NCI-H345 (cell line): ENCODE data around the gene DDA1.
"Not testable (repeated sequence)": the region's sequence is repeated elsewhere in the genome, so short reads cannot be mapped to it uniquely, and the experiment has no call there.

Experiments used
- DNase-seq: peaks from one replicate; lab custom pipeline; 2025; lab: John Stamatoyannopoulos, UW

DDA1 gene

GRCh38 chr19:17347877-17348276, 38.5 kb downstream of the DDA1 start:
- DNase-seq = no peak

- DNase-seq = peak; percentile 23
These were observed 39.3 kb downstream of the DDA1 start for GRCh38 chr19:17348700-17349099.

GRCh38 chr19:17351815-17352435, 42.6 kb downstream of the DDA1 start:
- DNase-seq = no peak

GRCh38 chr19:17352608-17353280, 43.4 kb downstream of the DDA1 start:
- no peak for DNase-seq

DNA sequence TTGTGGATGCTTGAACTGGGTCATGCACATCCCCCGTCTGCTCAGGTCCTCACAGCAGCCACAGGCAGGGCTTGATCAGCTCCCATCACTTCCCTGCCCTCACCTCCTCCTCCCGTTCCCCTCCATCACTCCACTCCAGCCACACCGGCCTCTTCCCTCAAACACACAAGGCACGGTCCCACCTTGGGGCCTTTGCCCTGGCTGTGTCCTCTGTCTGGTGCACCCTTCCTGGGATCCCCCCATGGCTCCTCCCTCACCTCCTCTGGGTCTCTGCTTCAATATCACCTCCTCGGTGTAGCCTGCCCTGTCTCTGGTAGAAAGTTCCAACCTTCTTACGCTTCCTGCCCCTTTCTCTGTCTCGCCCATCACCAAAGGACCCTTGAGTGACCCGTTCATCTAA, 44.0 kb downstream of the DDA1 start:
- no peak for DNase-seq

DNA sequence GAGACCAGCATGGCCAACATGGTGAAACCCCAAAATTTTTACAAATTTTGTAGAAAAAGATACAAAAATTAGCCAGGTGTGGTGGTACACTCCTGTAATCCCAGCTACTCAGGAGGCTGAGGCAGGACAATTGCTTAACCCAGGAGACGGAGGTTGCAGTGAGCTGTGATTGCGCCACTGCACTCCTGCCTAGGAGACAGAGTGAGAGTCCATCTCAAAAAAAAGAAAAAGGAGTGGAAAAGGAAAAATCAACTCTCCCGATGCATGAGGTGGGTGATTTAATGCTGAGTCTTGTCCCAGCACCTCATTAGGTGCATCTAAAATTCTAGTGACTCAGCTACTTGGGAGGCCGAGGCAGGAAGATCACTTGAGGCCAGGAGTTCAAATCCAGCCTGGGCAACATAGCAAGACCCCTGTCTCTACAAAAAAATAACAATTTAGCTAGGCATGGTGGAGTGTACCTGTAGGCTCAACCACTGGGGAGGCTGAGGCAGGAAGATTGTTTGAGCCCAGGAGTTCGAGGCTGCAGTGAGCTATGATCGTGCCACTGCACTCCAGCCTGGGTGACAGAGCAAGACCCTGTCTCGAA, 47.8 kb downstream of the DDA1 start:
- DNase-seq = no peak

DNA sequence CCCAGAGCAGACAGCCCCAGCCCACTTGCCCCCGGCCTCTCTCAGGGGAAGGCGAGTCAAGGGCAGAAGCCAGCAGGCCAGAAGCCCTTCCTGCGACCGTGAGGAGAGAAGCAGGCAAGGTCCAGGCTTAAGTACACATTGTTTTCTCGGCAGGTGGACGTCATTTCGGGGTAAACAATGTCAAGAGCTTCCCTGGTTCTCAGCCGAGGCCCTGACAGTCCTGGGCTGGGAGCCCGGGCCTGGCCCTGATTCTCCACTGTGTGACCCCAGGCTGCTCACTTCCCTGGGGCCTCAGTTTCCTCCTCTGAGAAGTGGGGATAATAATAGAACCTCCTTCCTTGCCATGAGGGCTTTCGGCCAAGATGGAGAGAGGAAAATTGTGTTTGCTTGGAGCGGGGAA, 48.4 kb downstream of the DDA1 start:
- DNase-seq = no peak

- no peak for DNase-seq
These were observed 49.0 kb downstream of the DDA1 start for GRCh38 chr19:17358395-17358794.

DNA sequence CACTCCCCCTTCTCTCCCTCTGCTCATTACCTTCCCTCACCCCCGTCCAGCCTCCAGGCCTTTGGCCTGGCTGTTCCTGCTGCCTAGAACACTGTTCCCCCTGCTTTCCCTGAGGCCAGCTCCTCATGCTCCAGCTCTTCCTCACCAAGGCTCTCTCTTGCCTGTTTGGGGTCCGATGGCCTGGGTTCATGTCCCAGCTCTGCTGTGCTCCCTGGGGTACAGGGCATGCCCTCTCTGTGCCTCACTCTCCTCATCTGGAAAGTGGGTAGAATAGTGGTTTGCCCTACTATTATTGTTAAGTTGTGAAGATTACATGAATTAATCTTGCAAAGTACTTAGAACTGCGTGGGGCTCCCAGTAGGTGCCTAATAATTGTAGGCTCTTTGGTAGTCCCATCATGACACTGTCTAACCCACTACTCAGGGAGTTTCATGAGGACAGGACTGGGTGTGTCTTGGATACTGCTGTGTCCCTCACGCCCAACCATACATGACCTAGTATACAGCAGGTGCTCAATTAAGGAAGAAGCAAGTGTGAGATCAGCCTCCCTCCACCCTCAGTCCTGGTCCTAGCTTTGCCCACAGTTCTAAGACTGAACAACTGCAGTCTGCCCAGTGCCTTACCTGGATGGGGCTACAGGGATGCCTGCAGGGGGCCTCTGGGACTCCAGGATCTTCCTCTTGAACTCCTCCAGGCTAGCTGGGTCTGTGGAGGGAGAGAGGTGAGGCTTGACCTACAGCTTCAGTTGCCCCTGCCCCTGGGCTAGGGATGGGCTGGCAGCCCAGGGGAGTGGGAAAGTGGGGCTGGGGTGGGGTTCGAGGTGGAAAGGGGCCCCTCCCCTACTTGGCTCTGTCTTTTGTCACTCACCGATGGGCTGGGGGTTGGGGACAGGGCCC, 50.8 kb downstream of the DDA1 start:
- DNase-seq = no peak

GRCh38 chr19:17363852-17364605, 54.7 kb downstream of the DDA1 start:
- DNase-seq = not testable (repeated sequence)

GRCh38 chr19:17365361-17365760, 56.0 kb downstream of the DDA1 start:
- no peak for DNase-seq

DNA sequence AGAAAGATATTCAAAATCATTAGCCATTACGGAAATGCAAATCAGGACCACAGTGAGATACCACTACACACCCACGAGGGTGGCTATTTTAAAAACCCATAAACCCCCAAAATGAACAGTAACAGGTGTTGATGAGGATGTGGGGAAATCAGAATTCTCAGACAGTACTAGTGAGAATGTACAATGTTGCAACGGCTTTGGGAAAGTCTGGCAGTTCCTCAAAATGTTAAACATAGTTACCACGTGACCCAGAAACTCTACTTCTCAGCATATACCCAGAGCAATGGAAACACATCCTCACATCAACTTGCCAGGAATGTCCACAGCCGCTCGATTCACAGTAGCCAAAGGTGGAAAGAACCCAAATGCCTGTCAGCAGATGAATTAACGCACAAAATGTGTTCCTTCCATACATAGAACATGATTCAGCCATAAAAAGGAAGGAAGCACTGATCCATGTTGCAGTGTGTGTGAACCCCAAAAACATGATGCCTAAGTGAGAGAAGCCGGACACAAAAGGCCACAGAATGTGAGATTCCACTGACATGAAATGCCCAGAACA, 60.7 kb downstream of the DDA1 start:
- no peak for DNase-seq
